HEK293 (cell line): ENCODE results near the gene ATF6.

Experiments used
- HOXA7 ChIP-seq: sonication (generic); formaldehyde crosslinking; IDR thresholded peaks from 2 replicates; pipeline ENCODE4 v1.8.1; 2022; ENCODE audit warnings: missing genetic modification reagents, borderline replicate concordance
- KLF17 ChIP-seq: fragments of 450-650 bp; formaldehyde crosslinking; IDR thresholded peaks from 2 replicates; pipeline ENCODE4 v1.5.1; 2016; ENCODE audit warnings: missing biosample characterization, missing genetic modification characterization
- OVOL3 ChIP-seq: fragments of 450-650 bp; formaldehyde crosslinking; IDR thresholded peaks from 2 replicates; pipeline ENCODE4 v1.5.1; 2016; ENCODE audit warnings: missing biosample characterization, missing genetic modification characterization
- REPIN1 ChIP-seq: fragments of 450-650 bp; formaldehyde crosslinking; IDR thresholded peaks from 2 replicates; pipeline ENCODE4 v1.5.1; 2017; ENCODE audit warnings: missing biosample characterization, missing genetic modification characterization, low read depth
- ZBTB11 ChIP-seq: fragments of 450-650 bp; formaldehyde crosslinking; conservative IDR thresholded peaks from 2 replicates; pipeline ENCODE4 v1.5.1; 2016; ENCODE audit warnings: low read depth, missing biosample characterization, missing genetic modification characterization
- ZBTB44 ChIP-seq: fragments of 450-650 bp; IDR thresholded peaks from 2 replicates; pipeline ENCODE4 v1.5.1; 2018; ENCODE audit warnings: missing biosample characterization, mild to moderate bottlenecking, missing genetic modification characterization
- ZBTB8A ChIP-seq: fragments of 450-650 bp; formaldehyde crosslinking; IDR thresholded peaks from 2 replicates; pipeline ENCODE4 v1.5.1; 2016; ENCODE audit warnings: missing biosample characterization, missing genetic modification characterization
- ZNF155 ChIP-seq: fragments of 450-650 bp; formaldehyde crosslinking; IDR thresholded peaks from 2 replicates; pipeline ENCODE4 v1.5.1; 2016; ENCODE audit warnings: missing biosample characterization, missing genetic modification characterization
- ZNF16 ChIP-seq: fragments of 450-650 bp; formaldehyde crosslinking; IDR thresholded peaks from 2 replicates; pipeline ENCODE4 v1.5.1; 2016; ENCODE audit warnings: low read depth, missing biosample characterization, missing genetic modification characterization
- ZNF221 ChIP-seq: fragments of 450-650 bp; formaldehyde crosslinking; IDR thresholded peaks from 2 replicates; pipeline ENCODE4 v1.5.1; 2017; ENCODE audit warnings: missing biosample characterization, missing genetic modification characterization, borderline replicate concordance
- ZNF335 ChIP-seq: fragments of 450-650 bp; formaldehyde crosslinking; conservative IDR thresholded peaks from 2 replicates; pipeline ENCODE4 v1.5.1; 2016; ENCODE audit warnings: missing biosample characterization, missing genetic modification characterization
- ZNF354C ChIP-seq: fragments of 450-650 bp; formaldehyde crosslinking; IDR thresholded peaks from 2 replicates; pipeline ENCODE4 v1.5.1; 2016; ENCODE audit warnings: missing biosample characterization, missing genetic modification characterization, low read depth, borderline replicate concordance
- ZNF391 ChIP-seq: fragments of 450-650 bp; formaldehyde crosslinking; IDR thresholded peaks from 2 replicates; pipeline ENCODE4 v1.5.1; 2016; ENCODE audit warnings: low read depth, missing biosample characterization, missing genetic modification characterization, borderline replicate concordance
- ZNF394 ChIP-seq: fragments of 450-650 bp; formaldehyde crosslinking; IDR thresholded peaks from 2 replicates; pipeline ENCODE4 v1.5.1; 2016; ENCODE audit warnings: missing biosample characterization, missing genetic modification characterization, mild to moderate bottlenecking, moderate library complexity, borderline replicate concordance
- ZNF585B ChIP-seq: fragments of 450-650 bp; formaldehyde crosslinking; IDR thresholded peaks from 2 replicates; pipeline ENCODE4 v1.5.1; 2016; ENCODE audit warnings: missing biosample characterization, missing genetic modification characterization
- ZNF639 ChIP-seq: fragments of 450-650 bp; formaldehyde crosslinking; IDR thresholded peaks from 2 replicates; pipeline ENCODE4 v1.5.1; 2016; ENCODE audit warnings: missing biosample characterization, missing genetic modification characterization
- ZNF660 ChIP-seq: fragments of 450-650 bp; IDR thresholded peaks from 2 replicates; pipeline ENCODE4 v1.5.1; 2018; ENCODE audit warnings: missing biosample characterization, mild to moderate bottlenecking, missing genetic modification characterization
- ZNF785 ChIP-seq: fragments of 450-650 bp; formaldehyde crosslinking; IDR thresholded peaks from 2 replicates; pipeline ENCODE4 v1.5.1; 2016; ENCODE audit warnings: missing biosample characterization, missing genetic modification characterization
- ZNF837 ChIP-seq: fragments of 450-650 bp; formaldehyde crosslinking; IDR thresholded peaks from 2 replicates; pipeline ENCODE4 v1.5.1; 2016; ENCODE audit warnings: missing biosample characterization, missing genetic modification characterization
- TF ChIP-seq, protein P1 (sequence below): fragments of 450-650 bp; formaldehyde crosslinking; IDR thresholded peaks from 2 replicates; pipeline ENCODE4 v1.5.1; 2016; ENCODE audit warnings: missing biosample characterization, missing genetic modification characterization, low read depth
- TF ChIP-seq, protein P2 (sequence below): IDR thresholded peaks from 2 replicates; pipeline ENCODE4 v1.6.1; 2011; ENCODE audit warnings: mild to moderate bottlenecking, low read depth, low read length, borderline replicate concordance
- TF ChIP-seq, protein P3 (sequence below): fragments of 450-650 bp; formaldehyde crosslinking; IDR thresholded peaks from 2 replicates; pipeline ENCODE4 v1.5.1; 2017; ENCODE audit warnings: missing biosample characterization, missing genetic modification characterization
- TF ChIP-seq, protein P4 (sequence below): fragments of 450-650 bp; formaldehyde crosslinking; IDR thresholded peaks from 2 replicates; pipeline ENCODE4 v1.5.1; 2016; ENCODE audit warnings: missing biosample characterization, missing genetic modification characterization

The ATF6 gene

GRCh38 chr1:161726473-161727255 lies 39.5 kb upstream of the ATF6 start (continued):
- TF ChIP-seq, protein P1, sequence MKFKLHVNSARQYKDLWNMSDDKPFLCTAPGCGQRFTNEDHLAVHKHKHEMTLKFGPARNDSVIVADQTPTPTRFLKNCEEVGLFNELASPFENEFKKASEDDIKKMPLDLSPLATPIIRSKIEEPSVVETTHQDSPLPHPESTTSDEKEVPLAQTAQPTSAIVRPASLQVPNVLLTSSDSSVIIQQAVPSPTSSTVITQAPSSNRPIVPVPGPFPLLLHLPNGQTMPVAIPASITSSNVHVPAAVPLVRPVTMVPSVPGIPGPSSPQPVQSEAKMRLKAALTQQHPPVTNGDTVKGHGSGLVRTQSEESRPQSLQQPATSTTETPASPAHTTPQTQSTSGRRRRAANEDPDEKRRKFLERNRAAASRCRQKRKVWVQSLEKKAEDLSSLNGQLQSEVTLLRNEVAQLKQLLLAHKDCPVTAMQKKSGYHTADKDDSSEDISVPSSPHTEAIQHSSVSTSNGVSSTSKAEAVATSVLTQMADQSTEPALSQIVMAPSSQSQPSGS (tag by site-specific recombination): no peak
- TF ChIP-seq ZNF391 (no peak), ZNF785 (tag by site-specific recombination) (no peak), ZNF394 (tag by site-specific recombination) (0 out of 2 replicates have a peak, but pooled peaks have one; percentile 25), HOXA7 (CRISPR knock-in tag) (no peak), ZNF837 (tag by site-specific recombination) (no peak), ZNF335 (tag by site-specific recombination) (peak; percentile 79), ZBTB11 (tag by site-specific recombination) (peak; percentile 92), ZNF639 (tag by site-specific recombination) (no peak), REPIN1 (tag by site-specific recombination) (no peak), ZNF155 (no peak), ZNF221 (tag by site-specific recombination) (no peak), ZNF354C (tag by site-specific recombination) (no peak), ZNF585B (tag by site-specific recombination) (no peak), ZNF660 (tag by site-specific recombination) (no peak; the same call in 1 of the 2 replicates), KLF17 (peak; percentile 49; the same call in 1 of the 2 replicates), ZBTB8A (tag by site-specific recombination) (no peak), ZBTB44 (tag by site-specific recombination) (peak; percentile 39; the same call in 1 of the 2 replicates), OVOL3 (tag by site-specific recombination) (no peak), ZNF16 (tag by site-specific recombination) (no peak; the same call in 1 of the 2 replicates)
- TF ChIP-seq, protein P2, sequence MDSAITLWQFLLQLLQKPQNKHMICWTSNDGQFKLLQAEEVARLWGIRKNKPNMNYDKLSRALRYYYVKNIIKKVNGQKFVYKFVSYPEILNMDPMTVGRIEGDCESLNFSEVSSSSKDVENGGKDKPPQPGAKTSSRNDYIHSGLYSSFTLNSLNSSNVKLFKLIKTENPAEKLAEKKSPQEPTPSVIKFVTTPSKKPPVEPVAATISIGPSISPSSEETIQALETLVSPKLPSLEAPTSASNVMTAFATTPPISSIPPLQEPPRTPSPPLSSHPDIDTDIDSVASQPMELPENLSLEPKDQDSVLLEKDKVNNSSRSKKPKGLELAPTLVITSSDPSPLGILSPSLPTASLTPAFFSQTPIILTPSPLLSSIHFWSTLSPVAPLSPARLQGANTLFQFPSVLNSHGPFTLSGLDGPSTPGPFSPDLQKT: no peak
- TF ChIP-seq, protein P3, sequence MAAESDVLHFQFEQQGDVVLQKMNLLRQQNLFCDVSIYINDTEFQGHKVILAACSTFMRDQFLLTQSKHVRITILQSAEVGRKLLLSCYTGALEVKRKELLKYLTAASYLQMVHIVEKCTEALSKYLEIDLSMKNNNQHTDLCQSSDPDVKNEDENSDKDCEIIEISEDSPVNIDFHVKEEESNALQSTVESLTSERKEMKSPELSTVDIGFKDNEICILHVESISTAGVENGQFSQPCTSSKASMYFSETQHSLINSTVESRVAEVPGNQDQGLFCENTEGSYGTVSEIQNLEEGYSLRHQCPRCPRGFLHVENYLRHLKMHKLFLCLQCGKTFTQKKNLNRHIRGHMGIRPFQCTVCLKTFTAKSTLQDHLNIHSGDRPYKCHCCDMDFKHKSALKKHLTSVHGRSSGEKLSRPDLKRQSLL: no peak
- TF ChIP-seq, protein P4, sequence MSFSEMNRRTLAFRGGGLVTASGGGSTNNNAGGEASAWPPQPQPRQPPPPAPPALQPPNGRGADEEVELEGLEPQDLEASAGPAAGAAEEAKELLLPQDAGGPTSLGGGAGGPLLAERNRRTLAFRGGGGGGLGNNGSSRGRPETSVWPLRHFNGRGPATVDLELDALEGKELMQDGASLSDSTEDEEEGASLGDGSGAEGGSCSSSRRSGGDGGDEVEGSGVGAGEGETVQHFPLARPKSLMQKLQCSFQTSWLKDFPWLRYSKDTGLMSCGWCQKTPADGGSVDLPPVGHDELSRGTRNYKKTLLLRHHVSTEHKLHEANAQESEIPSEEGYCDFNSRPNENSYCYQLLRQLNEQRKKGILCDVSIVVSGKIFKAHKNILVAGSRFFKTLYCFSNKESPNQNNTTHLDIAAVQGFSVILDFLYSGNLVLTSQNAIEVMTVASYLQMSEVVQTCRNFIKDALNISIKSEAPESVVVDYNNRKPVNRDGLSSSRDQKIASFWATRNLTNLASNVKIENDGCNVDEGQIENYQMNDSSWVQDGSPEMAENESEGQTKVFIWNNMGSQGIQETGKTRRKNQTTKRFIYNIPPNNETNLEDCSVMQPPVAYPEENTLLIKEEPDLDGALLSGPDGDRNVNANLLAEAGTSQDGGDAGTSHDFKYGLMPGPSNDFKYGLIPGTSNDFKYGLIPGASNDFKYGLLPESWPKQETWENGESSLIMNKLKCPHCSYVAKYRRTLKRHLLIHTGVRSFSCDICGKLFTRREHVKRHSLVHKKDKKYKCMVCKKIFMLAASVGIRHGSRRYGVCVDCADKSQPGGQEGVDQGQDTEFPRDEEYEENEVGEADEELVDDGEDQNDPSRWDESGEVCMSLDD (tag by site-specific recombination): peak; percentile 68
